GM23248 (cell line): ENCODE results near the gene CDKAL1. TPM values are rescaled to one million over a fixed set of nuclear protein-coding genes. Genes with fewer than 3 reads are reported as not detected.

Experiments
- DNase-seq: peaks from one replicate; pipeline ENCODE4 v3.0.0-alpha.2; 2015
- H2AFZ ChIP-seq: fragments of 200-600 bp; sonication (generic); 2 replicates; pipeline ENCODE4 v1.6.1; 2016; ENCODE audit warnings: antibody characterized with exemption
- H3F3A ChIP-seq: fragments of 200-600 bp; sonication (generic); 2 replicates; pipeline ENCODE4 v1.6.1; 2016; ENCODE audit warnings: mild to moderate bottlenecking, antibody characterized with exemption, mixed run types; ENCODE audit not compliant: insufficient read depth
- H3K27ac ChIP-seq: fragments of 200-600 bp; sonication (generic); 2 replicates; pipeline ENCODE4 v1.5.1; 2016; ENCODE audit warnings: mild to moderate bottlenecking
- H3K27me3 ChIP-seq: fragments of 200-600 bp; sonication (generic); replicated peaks from 2 replicates; pipeline ENCODE4 v1.6.1; 2016; ENCODE audit warnings: mild to moderate bottlenecking; ENCODE audit not compliant: insufficient read depth
- H3K36me3 ChIP-seq: fragments of 200-600 bp; sonication (generic); 2 replicates; pipeline ENCODE4 v1.6.1; 2016; ENCODE audit warnings: low read depth, mild to moderate bottlenecking
- H3K4me1 ChIP-seq: fragments of 200-600 bp; sonication (generic); 2 replicates; pipeline ENCODE4 v1.6.1; 2016; ENCODE audit warnings: mild to moderate bottlenecking; ENCODE audit not compliant: insufficient read depth
- H3K4me2 ChIP-seq: fragments of 200-600 bp; sonication (generic); one replicate; pipeline ENCODE4 v1.6.1; 2016; ENCODE audit warnings: mild to moderate bottlenecking; ENCODE audit not compliant: unreplicated experiment
- H3K4me3 ChIP-seq: fragments of 200-600 bp; sonication (generic); 2 replicates; pipeline ENCODE4 v1.5.1; 2016; ENCODE audit warnings: mild to moderate bottlenecking
- H3K79me2 ChIP-seq: fragments of 200-600 bp; sonication (generic); 2 replicates; pipeline ENCODE4 v1.6.1; 2016; ENCODE audit warnings: mild to moderate bottlenecking; ENCODE audit not compliant: insufficient read depth
- H3K9ac ChIP-seq: fragments of 200-600 bp; sonication (generic); 2 replicates; pipeline ENCODE4 v1.6.1; 2016; ENCODE audit warnings: mild to moderate bottlenecking
- H3K9me2 ChIP-seq: fragments of 200-600 bp; sonication (generic); 2 replicates; pipeline ENCODE4 v1.6.1; 2016; ENCODE audit warnings: mixed run types, mild to moderate bottlenecking, moderate library complexity; ENCODE audit not compliant: insufficient read depth
- H3K9me3 ChIP-seq: fragments of 200-600 bp; sonication (generic); one replicate; pipeline ENCODE4 v1.6.1; 2017; ENCODE audit warnings: low read depth
- H4K20me1 ChIP-seq: fragments of 200-600 bp; sonication (generic); 2 replicates; pipeline ENCODE4 v1.6.0; 2016; ENCODE audit not compliant: insufficient read depth
- EZH2 ChIP-seq: fragments of 200-600 bp; sonication (generic); IDR thresholded peaks from 2 replicates; pipeline ENCODE4 v1.6.1; 2018; ENCODE audit warnings: antibody characterized with exemption, mild to moderate bottlenecking; ENCODE audit not compliant: insufficient read depth, poor library complexity, severe bottlenecking
- EZH2phosphoT487 ChIP-seq: fragments of 200-600 bp; sonication (generic); IDR thresholded peaks from 2 replicates; pipeline ENCODE4 v1.6.1; 2018; ENCODE audit warnings: antibody characterized with exemption, moderate library complexity, mild to moderate bottlenecking, low read depth; ENCODE audit not compliant: insufficient read depth
- WGBS, 2 experiments: methylation state at CpG; one replicate each; pipeline ENCODE4 v1.1.6; 2015 to 2017; ENCODE audit warnings: low lambda C conversion rate in 2 of 2, low coverage in 1 of 2; ENCODE audit errors: missing lambda C conversion rate in 2 of 2; 5-methylcytosine and 5-hydroxymethylcytosine counted together
- in situ Hi-C: fragments of 300-500 bp; cut with MboI; formaldehyde crosslinking; loops from 2 replicates; pipeline ENCODE4 v1.15.0; 2020
- polyA plus RNA-seq: library from polyadenylated mRNA; unstranded; fragments of >200 nt; fragmentation: Nextera tagmentation; extraction: Ambion mirVana; gene quantifications from 2 replicates; pipeline ENCODE4 v1.2.1, GENCODE V29; 2016
- total RNA-seq: library from RNA; depleted of rRNA; stranded (reverse); fragments of >200 nt; shearing (Covaris generic); gene quantifications from 2 replicates; pipeline ENCODE4 v1.2.3, GENCODE V29; 2014

Gene CDKAL1
- total and polyA plus RNA-seq, 2 experiments from 2014 or later = 7.5 to 10.8 TPM

DNA sequence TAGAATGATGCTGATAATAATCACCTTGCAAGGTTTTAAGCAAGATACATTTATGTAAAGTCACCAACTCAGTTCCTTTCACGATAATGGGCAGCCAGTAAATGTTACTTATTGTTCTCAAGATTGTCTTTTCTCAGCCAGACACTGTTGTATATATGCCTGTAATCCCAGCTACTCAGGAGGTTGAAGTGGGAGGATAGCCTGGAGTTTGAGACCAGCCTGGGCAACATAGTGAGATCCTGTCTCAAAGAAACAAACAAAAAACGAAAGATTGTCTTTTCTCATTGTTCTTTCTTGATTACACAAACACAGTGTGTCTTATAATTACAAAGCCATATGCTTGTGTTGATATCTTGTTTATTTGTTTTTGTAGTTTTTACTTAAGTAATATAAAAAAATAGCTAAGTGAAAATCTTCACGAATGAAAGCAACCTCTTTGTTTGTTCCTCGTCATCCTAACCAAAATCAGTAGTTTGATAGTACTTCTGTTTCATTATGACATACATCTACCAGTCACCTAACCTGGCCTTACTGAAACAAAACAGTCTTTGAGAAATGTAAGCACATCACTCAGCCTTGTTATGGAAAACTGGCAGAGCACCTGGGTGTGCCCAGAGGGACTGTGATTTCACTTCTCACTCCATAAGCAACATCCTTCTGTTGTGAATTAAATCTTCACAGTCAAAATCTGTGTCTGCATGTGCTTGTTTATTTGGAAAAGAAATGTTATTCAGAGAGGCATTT is 623.1 kb downstream of the CDKAL1 start:
- no peak overlapping the region for H3K9ac ChIP-seq
- in situ Hi-C loops = no loop called here

DNA sequence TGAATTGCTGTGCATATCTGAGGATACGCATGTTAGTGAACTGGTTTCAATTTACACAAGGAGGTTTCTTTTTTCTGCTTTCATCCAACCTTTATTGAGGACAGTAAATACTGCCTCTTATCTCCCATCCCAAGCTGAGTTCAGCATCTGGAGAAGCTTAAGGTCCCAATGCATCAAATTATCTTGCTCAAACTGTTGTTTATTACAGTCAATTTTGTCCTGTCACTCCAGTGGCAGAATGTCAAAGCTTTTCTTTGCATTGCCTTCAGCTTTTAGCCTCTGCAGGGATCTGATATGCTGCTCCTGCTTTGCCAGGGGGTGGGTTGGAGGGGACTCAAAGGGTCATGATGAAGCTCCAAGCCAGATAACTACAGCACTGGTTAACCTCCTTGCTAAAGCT is 623.9 kb downstream of the CDKAL1 start:
- H3K27me3 ChIP-seq = no peaks in the 10 kb centered on the region
- no peak overlapping the region for H3K27ac ChIP-seq
- no peaks in the 10 kb centered on the region for H3K36me3 ChIP-seq
- H3K79me2 ChIP-seq = no peaks in the 10 kb centered on the region
- no peak overlapping the region for H3K9ac ChIP-seq
- in situ Hi-C loops = no loop called here
- TF ChIP-seq EZH2phosphoT487 (no peak), EZH2 (no peak)
- no peaks in the 10 kb centered on the region for H3K9me3 ChIP-seq
- H3K9me2 ChIP-seq = no peaks in the 10 kb centered on the region
- 80 to 85% methylated on average over 1 of the region's 1 CpG for WGBS, 2 experiments
- H2AFZ ChIP-seq = no peak overlapping the region
- no peak overlapping the region for H3K4me2 ChIP-seq
- no peaks in the 10 kb centered on the region for H4K20me1 ChIP-seq
- no peaks in the 10 kb centered on the region for H3F3A ChIP-seq
- no peak overlapping the region for H3K4me3 ChIP-seq
- H3K4me1 ChIP-seq = no peaks in the 10 kb centered on the region
- DNase-seq = no peak

More for the DNA sequence above, 623.1 kb downstream of the CDKAL1 start:
- Histone ChIP-seq H3K27me3 (no peaks in the 10 kb centered on the region), H2AFZ (no peak overlapping the region), H3K9me2 (no peaks in the 10 kb centered on the region), H3F3A (no peaks in the 10 kb centered on the region), H3K4me3 (no peak overlapping the region), H3K36me3 (no peaks in the 10 kb centered on the region), H3K27ac (no peak overlapping the region), H3K9me3 (no peaks in the 10 kb centered on the region), H3K4me1 (no peaks in the 10 kb centered on the region), H3K79me2 (no peaks in the 10 kb centered on the region), H3K4me2 (no peak overlapping the region), H4K20me1 (no peaks in the 10 kb centered on the region)
- TF ChIP-seq EZH2phosphoT487 = no peak
- TF ChIP-seq EZH2 = no peak
- WGBS, 2 experiments = 47 to 52% methylated on average over 4 of the region's 4 CpGs
- no peak for DNase-seq

DNA sequence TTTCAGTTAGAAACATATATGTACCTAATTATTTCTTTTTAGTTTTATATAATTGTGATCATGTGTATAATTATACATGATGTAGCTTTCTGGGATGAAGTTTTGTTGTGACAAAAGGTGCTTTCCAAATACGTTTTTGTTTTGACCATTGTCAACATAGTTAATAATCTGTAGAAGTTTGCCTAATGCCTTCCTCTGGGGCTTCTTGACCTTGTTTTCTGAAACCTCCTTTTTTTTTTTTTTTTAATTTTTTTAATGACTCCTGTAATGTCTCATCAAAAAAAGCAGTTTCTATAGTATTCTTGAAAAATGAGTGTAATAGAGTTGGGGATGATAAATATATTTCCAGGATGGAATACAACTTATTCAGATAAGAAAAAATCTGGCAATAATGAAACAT is 624.6 kb downstream of the CDKAL1 start:
- Histone ChIP-seq H3K4me1 (no peaks in the 10 kb centered on the region), H4K20me1 (no peaks in the 10 kb centered on the region), H3K79me2 (no peaks in the 10 kb centered on the region), H3K9ac (no peak overlapping the region), H3K9me2 (no peaks in the 10 kb centered on the region), H3K4me3 (no peak overlapping the region), H3F3A (no peaks in the 10 kb centered on the region), H2AFZ (no peak overlapping the region), H3K4me2 (no peak overlapping the region), H3K27me3 (no peaks in the 10 kb centered on the region), H3K27ac (no peak overlapping the region), H3K9me3 (no peaks in the 10 kb centered on the region), H3K36me3 (no peaks in the 10 kb centered on the region)
- TF ChIP-seq EZH2phosphoT487 (no peak), EZH2 (no peak)
- no peak for DNase-seq
- in situ Hi-C loops = no loop called here
- WGBS, 2 experiments = 37 to 44% methylated on average over 1 of the region's 1 CpG

DNA sequence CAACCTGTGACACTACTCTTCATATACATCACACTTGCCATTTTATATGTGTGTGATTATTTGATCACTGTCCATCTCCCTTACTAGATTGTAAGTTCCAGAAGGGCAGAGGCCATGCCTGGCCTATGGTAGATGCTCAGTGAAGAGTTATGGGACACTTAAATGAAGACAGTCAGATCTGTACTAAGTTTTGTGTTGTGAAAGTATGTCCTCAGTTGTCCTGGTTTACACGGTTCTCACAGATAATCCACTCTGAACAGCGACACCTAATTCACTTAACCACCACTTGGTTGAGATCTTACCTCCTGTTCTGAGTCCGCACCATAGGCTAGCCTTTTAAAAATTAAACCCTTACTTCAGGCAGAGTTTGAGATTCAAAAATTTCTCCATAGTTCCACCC is 625.2 kb downstream of the CDKAL1 start:
- no peak for TF ChIP-seq EZH2phosphoT487
- no peak for TF ChIP-seq EZH2
- no peak for DNase-seq
- Histone ChIP-seq H3K36me3 (no peaks in the 10 kb centered on the region), H2AFZ (no peak overlapping the region), H3K4me3 (no peak overlapping the region), H3K79me2 (no peaks in the 10 kb centered on the region), H3K4me2 (no peak overlapping the region), H3K4me1 (no peaks in the 10 kb centered on the region), H3K9me2 (no peaks in the 10 kb centered on the region), H3K27me3 (no peaks in the 10 kb centered on the region), H4K20me1 (no peaks in the 10 kb centered on the region), H3F3A (no peaks in the 10 kb centered on the region), H3K27ac (no peak overlapping the region), H3K9ac (no peak overlapping the region), H3K9me3 (no peaks in the 10 kb centered on the region)
- WGBS, 2 experiments = 97 to 98% methylated on average over 3 of the region's 3 CpGs
- in situ Hi-C loops = no loop called here
